ENCODE data around the gene MAPK11.

MAPK11 gene

DNA sequence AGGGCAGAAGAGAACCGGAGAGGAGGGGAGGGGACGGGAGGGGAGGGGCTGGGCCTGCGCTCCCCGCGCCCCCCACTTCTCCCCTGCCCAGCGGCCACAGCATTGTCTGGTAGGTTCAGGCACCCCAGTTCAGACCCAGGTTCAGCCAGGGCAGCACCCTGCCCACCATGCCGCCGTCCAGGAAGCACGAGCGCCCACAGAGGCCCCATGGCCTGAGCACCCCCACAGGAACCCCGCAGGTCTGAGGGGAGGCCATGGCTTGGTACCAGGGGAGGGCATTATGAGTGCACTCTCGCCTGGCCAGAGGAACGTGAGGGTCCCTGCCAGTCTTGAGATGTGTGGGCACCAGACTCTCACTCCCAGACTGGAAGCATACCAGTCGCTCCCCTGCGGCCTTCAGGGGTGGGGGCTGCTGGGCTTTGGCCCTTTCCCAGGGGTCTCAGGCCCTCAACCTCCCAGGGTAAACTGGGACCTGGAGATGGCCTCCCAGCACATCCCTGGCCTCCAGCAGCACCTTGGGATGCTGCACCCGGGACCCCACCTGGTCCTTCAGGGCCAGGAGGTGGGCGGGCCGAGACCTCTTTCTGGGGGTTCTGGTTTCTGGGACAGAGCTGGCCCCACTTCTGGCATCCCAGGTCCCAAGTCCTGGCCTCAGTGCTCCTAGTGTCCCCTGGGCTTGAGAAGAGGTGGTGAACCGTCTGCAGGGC is 37.9 kb upstream of the MAPK11 start:
- DNase-seq: peak; percentile 46

DNA sequence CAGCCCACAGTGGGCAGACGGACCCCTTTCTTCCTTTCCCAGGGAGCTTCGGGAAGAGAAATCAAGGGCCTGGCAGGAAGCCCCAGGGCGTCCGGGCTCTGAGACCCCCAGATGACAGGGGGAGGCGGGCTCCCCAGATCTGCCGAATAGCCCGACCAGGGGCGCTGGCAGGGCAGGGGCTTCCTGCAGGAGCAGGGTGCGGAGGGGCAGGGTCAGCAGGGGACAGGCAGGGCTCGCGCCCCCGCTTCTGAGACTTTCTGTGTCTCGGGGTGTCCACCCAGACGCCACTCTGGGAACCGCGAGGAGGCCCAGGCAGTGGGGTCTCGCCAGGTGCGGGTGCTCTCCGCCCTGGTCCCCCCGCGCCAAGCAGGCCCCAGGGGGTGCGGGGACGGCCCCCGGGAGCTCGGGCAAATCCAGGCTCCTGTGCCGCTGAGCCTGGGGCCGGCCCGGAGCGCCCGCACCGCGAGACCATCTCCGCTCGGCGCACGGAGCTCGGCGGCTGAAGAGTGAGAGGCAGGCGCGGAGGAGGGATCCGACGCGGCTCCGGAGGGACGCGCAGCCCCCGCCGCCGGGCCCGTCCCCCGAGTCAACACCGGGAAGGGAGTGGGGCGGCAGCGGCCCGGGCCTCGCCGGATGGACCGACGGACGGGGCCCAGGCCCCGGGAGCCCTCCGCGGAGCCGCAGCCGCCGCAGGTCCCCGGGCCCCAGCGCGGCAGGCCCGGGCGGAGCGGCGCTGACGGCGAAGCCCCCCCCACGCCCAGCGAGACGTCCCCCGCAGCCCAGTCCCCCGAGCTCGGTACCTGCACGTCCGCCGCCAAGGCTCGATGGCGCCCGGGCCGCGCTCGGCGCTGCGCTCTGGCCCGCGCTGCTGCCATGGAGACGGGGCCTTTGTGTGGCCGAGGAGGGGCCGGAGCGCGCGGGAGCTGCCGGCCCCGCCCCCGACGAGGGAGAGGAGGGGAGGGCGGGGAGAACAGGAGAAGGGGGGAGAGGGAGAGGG is 36.9 kb upstream of the MAPK11 start, which contains the start of gene PLXNB2:
Gene PLXNB2, minus strand, starts transcription at position 894 of the 997 bp plus-strand sequence. CDS start 17,062 bp downstream, outside the sequence.
- peak; percentile 96 for DNase-seq

DNA sequence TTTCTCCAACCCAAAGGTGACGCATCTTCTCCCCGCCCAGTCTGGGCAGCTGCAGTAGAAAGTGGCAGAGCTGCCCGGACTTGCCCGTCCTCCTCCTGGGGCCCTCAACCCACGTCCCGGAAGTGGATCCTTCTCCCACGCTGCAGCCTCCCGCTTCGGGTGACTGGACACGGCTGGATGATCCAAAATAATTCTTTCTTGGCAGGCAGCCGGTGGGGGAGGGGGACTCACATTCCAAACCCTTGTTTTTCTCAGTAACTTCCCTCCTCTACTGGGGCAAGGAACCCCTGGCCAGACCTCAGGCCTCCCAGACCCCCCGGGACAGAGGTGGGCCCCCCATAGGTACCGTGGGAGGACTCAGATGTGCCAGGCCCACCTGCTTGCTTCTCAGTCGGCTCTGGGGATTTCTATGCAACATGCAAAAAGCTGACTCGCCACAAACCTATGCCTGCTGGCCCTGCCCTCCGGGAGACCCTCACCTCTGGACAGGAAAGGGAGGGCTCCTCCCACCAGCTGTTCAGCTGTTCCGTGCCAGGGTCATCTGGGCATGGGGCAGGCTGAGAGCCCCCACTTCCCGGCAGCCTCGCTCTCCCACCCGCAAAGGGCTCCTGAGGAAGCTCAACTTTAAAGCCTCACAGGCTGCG is 35.9 kb upstream of the MAPK11 start:
- DNase-seq: peak; percentile 96

DNA sequence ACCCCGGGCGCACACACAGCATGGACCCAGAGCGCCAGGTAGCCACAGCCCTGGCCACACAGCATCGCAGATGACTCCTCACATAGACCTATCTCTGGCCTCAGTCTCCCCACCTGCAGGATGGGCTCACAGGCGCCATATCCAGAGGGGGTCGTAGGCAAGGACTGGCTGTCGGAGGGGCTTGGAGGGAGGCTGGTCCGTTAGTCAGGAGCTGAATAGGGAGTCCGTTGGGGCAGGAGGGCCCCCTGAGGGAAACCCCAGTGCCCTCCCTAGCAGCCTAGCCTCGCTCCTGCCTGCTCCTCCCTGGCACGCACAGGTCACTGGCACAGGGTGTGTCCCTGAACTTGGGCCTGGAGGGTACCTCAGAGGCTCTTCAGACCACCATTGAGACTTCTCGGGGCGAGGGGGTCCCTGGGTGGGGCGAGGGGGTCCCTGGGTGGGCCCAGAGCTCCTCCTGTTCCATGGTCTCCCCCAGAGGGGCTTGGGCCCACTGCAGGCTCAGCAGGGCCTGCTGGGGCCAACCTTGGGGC is 35.3 kb upstream of the MAPK11 start:
- no peak for DNase-seq

DNA sequence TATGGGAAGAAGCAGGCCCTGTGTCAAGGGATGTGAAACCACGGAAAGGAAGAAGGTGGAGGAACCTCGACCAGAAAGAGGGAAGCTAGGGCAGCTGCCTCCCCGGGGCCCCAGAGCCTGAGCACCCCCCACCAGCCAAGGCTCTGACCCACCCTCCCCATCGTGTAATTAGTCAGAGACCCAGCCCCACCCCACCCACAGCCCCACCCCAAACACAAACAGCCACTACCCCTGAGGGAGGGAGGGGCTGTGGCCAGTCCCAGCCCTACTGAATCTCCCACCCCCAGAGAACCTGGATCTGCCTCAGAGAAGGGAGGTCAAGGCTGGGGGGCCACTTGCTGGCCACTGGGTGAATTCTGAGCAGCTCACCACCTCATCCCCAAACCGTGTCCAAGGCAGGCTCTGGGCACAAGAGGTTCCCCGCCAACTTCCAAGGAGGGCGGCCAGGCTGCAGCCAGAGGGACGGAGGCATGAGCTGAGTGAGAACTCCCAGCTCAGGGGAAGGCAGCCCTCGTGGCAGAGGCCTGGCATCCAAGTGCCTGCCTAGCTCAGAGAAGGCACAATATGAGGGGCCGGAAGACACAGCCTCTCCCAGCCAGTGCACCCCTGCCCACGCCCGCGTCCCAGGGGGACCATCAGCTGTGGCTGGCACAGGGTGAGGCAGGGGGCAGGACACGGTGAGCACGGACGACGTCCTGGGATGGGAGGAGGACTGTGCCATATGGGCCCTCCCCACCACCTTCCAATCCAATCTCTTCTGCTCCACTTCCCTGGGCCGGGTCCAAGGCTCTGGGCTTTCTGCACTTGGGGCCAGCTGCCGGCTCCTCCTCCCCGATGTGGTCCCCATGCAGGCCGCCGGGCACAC is 34.6 kb upstream of the MAPK11 start:
- peak; percentile 76 for DNase-seq

DNA sequence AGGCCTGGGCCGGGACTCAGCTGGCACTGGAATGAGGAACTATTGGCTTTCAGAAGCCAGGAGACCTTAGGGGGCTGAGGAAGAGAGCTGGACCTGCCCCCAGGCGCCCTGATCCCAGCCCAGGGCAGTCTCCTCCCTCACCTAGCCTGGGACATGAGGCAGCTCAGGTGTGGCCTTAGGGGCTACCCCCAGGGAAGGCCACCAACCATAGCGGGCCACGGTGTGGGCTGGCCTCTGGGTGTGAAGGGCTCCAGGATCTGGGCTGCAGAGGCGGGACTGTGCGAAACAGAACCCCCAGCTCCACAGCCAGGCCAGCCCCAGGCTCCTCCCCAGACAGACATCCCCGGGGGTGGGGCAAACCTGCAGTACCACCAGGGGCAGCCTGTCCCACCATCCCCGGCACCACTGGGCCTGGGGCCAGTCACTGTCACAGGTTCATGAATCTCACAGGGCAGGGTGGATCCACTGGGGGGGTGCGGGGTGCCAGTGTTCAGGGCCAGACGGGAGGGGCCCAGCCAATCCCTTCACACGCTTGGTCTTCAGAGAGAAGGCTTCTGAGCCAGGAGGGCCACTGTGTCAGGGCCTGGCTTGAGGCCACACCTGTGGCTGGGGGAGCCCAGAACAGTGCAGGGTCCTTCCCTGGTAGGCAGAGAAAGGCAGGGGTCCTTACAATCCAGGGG is 33.8 kb upstream of the MAPK11 start:
- peak; percentile 39 for DNase-seq

DNA sequence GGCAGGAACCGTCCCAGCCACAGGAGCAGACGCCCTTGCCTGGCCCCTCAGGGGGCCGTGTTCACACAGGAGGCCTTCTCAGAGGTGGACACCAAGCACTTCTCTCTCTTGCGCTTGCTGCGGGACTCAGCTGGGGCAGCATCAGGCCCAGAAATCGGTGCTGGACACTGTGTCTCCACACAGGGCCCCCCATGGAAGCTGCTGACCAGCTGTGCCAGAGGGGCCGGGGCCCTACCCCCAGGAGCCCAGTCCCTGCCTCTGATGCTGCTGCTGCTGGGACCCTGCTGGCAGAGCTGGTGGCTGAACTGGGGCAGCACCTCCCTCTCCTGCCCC is 33.3 kb upstream of the MAPK11 start:
- DNase-seq: peak; percentile 14

DNA sequence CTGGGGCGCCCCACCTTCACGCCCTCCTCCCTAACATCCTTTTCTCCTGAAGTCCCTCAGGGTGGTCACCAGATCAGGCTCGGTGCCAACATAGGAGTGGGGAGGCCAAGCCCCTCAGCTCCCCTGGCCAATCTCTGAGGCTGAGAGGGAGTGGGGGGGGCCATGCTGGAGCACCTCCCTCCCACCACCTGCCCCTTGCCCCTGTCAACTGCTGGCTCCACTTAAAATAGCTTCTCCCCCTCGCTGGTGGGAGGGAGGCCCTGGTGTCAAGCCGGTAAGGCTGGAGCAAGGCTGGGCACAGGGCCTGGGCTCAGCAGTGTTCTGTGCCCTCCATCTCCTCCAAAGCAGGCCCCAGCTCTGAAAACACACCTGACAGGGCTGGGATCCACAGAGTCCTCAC is 32.4 kb upstream of the MAPK11 start:
- peak; percentile 77 for DNase-seq

DNA sequence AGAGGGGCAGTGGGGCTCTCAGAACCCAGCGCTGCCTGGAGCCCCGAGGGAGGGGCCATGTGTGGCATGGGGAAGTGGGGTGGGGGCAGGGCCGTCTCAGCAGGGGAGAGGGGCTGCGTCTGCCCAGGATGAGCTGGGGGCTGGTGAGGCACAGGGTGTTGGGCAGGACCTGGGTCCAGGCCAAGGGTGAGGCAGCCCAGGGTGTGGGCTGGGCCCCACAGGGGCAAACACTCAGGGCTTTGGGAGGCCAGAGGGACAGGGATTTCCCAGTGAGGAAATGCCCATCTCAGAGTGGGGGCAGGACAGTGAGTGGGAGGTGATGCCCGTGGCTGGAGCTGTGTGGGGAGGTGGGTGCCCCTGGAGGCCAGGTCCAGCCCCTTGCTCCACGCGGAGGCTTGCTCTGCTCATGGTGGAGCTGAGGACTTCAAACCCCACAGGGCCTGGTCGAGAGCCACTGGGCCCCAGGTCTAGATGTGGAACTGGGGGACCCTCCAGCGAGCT is 31.9 kb upstream of the MAPK11 start:
- no peak for DNase-seq

DNA sequence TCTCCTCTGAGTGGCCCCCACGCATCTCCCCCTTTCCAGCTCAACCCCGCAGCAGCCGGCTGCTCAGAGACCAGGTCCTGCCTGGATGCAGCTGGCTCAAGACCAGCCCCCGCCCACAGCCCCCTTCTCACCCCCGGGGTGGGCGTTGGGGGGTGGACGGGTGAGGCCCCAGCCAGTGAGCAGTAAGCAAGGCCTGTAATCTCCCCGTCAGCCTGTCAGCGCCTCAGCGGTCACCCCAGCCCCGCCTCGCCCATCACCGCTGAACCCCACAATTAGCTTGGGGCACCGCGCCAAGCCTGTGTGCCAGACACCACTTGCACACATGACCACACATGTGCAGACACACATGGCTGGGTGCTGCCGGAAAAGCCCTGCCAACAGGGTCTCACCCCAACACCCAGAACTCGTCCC is 31.4 kb upstream of the MAPK11 start:
- DNase-seq: peak; percentile 96

DNA sequence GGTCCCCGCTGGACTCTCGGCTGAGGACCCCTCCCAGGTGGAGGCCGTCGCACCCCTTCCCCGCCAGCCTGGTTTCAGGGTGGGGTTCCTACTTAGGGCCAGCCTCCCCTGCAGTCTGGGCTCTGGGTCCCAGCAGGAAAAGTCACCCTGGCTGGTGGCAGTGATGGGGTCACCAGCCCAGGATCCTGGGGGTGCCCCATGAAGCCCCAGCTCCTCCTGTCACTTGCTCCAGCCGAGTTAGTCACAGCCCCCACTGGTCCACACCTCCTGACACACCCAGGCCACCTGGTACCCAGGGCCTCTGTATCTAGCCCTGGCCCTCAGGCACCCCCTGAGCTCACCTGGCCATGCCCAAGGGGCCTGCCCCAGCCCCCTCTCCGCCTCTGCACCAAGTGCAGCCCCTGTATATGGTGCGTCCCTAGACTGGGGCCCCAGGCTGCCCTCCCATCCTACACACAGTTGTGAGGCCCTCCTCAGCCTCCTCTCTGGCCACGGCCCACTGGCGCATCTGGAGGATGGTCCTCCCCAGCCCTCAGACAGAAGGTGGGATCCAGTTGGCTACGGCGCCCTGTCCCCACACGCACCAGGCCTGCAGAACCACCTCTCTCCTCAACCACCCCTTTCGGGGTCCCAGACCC is 30.6 kb upstream of the MAPK11 start:
- DNase-seq: peak; percentile 42

DNA sequence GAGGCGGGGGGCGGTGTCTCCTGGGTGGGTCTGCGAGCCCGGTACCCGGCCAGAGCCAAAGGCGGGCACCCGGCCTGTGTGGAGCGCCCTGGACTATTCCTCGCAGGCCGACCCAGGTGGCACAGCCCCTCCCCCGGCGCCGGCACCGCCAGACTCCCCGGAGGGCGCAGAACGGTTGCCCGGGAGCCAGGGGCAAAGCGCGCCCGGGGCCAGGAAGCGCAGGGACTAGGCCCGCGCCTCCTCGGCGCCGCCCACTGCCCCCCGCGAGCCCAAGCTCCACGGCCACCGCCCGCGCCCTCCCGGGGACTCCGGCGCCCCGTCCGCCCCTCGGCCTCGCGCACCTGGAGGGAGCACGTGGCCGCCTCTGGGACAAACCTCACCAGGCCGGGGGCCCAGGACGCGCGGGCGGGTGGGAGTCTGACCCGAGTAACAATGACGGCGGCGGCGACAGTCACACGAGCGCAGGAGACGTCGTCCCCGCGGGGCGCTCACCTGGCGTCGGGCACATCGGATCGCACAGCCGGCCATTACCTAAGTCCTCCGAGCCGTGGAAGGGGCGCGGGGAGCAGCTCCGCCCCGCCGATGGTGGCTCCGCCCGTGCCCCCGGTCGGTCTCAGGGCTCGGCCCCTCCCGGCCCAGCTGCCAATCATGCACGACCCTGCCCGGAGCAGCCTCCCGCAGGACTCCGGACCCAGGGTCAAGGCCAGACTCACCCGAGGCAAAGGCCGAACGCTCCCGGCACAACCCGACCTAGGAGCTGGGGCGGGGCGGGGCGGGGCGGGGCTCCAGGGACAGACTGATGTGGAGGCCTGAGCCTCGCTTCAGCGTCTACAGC is 29.8 kb upstream of the MAPK11 start:
- peak; percentile 92 for DNase-seq

DNA sequence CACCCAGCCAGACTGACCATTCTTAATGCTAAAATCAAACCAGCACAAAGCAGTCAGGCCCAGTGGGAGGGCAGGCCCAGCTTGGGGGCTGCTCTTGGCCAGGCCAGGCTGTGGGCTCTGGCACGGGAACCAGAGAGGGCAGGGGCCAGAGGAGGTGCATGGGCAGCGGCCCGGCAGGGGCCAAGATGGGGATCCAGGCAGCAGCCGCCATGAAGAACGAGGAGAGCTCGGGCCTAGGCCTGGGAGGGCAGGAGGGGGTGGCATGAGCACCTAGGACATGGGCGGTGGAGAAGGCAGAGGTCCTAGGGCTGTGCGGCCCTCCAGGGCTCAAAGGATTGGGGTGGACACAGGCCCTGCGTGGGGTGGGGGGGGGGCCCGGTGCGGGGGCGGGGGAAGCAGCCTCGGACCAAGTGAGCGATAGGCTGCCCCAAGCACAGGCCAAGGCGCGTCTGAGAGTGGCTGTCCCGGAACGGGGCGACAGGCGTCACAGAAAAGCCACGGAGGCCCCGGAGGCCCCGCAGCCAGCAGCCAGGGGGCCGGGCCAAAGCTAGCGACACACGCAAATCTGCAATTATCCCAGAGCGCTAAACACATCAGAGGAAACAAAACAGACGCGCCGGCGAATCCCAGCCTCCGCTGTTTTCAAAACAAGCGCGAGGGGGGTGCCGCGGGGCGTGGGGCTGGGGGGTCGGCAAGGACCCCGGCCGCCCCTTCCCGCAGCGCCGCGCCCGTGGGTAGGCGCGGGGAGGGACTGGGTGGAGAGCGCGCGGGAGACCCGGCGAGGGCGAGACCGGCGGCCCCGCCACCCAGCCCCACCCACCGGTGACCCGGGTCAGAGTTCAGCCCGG is 29.0 kb upstream of the MAPK11 start:
- peak; percentile 70 for DNase-seq

DNA sequence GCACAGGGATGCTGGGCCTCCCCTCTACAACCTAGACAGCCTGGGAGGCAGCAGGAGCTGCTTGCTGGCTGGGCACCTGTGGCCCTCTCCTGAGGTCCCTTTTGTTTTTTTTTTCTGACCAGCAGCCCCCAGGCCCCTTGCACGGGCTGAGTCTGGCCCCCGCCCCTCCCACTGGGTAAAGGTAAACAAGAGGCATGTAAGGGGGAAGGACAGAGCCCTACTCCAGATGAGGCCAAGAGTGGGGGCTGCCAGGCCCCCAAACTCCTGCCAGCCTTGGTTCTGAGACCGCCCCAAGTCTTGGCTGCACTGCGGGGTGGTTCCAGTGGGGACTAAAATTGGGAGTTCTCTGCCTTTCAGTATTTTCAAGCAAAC is 28.1 kb upstream of the MAPK11 start:
- no peak for DNase-seq

DNA sequence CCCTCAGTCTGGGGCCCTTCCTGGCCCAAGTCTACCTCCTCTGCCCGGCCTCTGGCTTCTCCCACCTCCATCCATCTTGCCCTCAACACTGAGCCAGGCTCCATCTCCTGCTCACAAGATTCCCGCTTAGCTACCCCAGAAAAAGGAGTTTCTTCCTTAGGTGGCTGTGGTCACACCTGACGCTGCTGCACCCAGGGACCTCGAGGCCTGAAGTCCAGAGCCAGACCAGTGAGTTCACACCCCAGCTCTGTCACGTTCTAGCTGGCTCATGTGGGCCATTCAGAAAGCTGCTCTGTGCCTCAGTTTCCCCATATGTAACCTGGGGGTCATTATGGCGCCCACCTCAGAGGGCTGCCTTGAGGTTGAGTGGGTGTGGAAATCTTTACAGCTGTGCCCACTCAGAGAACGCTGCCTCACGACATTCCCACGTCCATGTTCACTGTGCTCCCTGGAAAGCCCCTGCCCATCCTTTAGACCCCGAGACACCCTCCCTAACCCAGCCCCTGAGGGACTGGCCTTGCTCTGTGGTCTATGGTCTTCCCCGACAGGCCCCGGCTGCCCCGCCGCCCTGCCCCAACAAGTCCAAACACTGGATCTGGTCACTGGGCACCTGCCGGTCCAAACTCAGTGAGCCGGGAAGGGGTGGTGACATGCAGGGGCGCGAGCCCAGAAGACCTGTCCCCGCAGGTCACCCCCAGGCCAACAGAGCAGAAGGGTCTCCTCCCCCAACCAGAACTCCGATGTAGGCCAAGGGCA is 27.5 kb upstream of the MAPK11 start:
- no peak for DNase-seq

DNA sequence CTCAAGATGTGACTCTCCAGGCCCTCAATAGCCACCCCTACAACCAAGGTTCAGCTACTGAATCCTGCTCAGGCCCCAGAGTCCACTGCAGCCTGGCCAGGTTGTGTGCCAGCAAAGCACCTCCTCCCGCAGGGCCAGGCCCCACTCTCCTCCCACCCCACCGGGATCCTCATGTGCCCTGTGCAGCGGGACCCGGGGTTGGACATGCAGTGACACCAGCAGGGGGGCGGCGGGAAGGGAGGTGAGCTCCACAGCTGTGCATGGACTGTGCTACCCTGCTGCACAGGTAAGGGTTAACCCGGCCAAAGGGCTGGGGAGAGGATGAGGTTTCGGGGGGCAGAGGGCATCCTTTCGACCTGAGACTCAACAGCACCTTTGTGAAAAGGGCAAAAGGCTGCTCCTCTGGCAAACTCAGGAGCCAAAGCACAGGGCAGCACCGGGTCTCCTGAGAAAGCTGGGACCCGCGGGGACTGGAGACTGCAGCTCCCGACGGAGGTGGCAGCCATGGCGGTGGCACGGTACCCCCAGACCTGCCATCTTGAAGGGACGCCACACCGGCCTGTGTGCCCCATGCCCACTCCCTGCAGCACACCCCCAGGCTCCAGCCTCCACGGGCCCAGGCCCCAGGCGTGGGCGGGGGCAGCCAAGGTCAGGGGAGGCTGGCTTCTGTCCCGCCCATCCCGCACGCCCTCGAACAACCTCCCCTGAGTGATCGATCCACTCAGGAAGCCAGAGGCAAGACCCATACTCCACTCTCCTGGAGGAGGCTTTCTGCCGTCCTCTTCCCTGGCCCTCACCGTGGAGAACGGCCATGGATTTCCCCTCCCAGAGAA is 26.7 kb upstream of the MAPK11 start:
- DNase-seq: peak; percentile 22

DNA sequence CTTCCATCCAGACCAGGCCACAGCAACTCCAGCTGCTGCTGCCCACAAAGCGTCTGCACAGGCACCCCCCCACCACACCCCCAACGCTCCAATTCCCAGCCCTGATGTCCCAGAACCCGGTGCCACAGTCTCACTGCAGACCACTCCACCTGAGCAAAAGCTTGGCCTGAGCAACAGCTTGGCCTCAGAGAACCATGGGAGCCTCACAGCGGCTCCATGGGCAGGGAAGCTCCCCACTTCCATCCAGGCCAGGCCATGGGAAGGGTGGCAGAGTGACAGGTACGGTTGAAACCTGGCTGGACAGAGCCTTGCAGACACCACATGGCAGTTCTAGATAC is 24.1 kb upstream of the MAPK11 start:
- DNase-seq: no peak

All from NCI-H69 (cell line).